Measurements from ENCODE around the gene MPHOSPH8. TPM values are rescaled to one million over a fixed set of nuclear protein-coding genes. Genes with fewer than 3 reads are reported as not detected.

Gene MPHOSPH8
- total and polyA plus RNA-seq, 2 of the 4 experiments (the other 2 are of a cell fraction), result 11.7 to 16.4 TPM

DNA sequence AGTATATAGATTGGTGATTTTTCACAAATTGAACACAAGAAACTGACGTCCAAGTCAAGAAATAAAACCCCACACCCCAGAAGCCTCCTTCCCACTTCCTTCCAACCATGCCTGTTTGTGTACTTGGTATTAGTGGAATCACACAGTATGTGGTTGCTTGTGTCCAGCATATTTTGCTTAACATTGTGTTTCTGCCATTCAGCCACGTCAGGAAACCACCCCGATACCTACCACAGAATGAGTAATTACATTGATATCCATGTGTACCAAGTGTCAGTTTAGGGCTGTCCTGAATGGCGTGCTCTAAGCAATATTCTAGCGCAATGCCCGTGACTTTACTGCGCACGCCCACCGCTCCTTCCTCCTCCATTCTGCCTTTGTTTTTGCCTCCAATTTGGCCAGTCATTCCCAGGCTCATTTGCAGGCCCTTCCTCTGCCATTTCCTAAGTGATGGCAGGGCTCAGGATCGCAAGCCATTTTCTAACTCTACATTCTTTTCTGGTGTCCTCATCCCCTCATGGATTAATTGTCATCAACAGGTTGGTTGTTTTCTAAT is 25.9 kb upstream of the MPHOSPH8 start:
- Histone ChIP-seq H2BK15ac (ENCODE audit: low read depth, low read length) (no peak overlapping the region), H4K5ac (ENCODE audit: low read depth, low read length) (no peak overlapping the region), H3K9ac (ENCODE audit: low read depth, low read length) (no peak overlapping the region), H3K14ac (replicated peaks; ENCODE audit: low read depth, low read length) (no peak overlapping the region), H3K36me3 (ENCODE audit: control insufficient read depth, insufficient read depth, low read length) (no peaks in the 10 kb centered on the region), H3K4me3 (ENCODE audit: insufficient read depth, low read depth, low read length) (no peak overlapping the region), H2AFZ (replicated peaks; ENCODE audit: low read length, poor library complexity) (no peak overlapping the region), H3K23ac (ENCODE audit: low read depth, low read length) (no peak overlapping the region), H4K20me1 (ENCODE audit: insufficient read depth, low read length) (no peaks in the 10 kb centered on the region), H3K56ac (ENCODE audit: extremely low read depth, insufficient read depth, low read length) (no peak overlapping the region), H2BK20ac (ENCODE audit: low read depth, low read length) (no peak overlapping the region), H3K18ac (ENCODE audit: low read depth, low read length) (no peak overlapping the region), H2AK9ac (replicated peaks; ENCODE audit: low read depth, low read length, poor library complexity) (no peak overlapping the region), H3K9me1 (ENCODE audit: insufficient read depth, low read length) (peaks cover 17% of the 10 kb centered on the region), H3K4me1 (ENCODE audit: control insufficient read depth, insufficient read depth, low read length) (no peaks in the 10 kb centered on the region), H3K9me3 (ENCODE audit: control insufficient read depth, insufficient read depth, low read length) (no peaks in the 10 kb centered on the region), H2BK5ac (ENCODE audit: low read depth, low read length, poor library complexity, severe bottlenecking) (no peak overlapping the region), H3K27me3 (ENCODE audit: control insufficient read depth, insufficient read depth, low read length) (no peaks in the 10 kb centered on the region), H4K91ac (ENCODE audit: insufficient read depth, low read depth, low read length) (no peak overlapping the region), H2AK5ac (ENCODE audit: low read depth, low read length) (no peak overlapping the region), H2BK120ac (ENCODE audit: low read depth, low read length) (no peak overlapping the region), H3K4ac (ENCODE audit: low read depth, low read length) (no peak overlapping the region), H3K27ac (ENCODE audit: insufficient read depth, low read length) (no peak overlapping the region), H3K4me2 (ENCODE audit: low read depth, low read length) (no peak overlapping the region), H4K8ac (ENCODE audit: low read depth in 2 of 2, low read length in 2 of 2) (no peak overlapping the region), H3K79me1 (ENCODE audit: low read depth in 1 of 2, low read length in 2 of 2) (peaks cover 11 to 19% of the 10 kb centered on the region in 2 experiments; a peak in 3 of 4 replicates)
- ChIA-PET POLR2A (ENCODE audit: unreplicated experiment) (no interaction called here), CTCF (no interaction called here)
- TF ChIP-seq BHLHE40 (IDR thresholded peaks at IDR 0.05; ENCODE audit: low read depth, low read length) (no peak), NFE2L2 (IDR thresholded peaks at IDR 0.05; ENCODE audit: low read depth, low read length) (no peak), FOS (IDR thresholded peaks at IDR 0.05; ENCODE audit: low read depth, low read length) (no peak), RAD21 (IDR thresholded peaks at IDR 0.05; ENCODE audit: low read length) (no peak), POLR2A (IDR thresholded peaks at IDR 0.05; ENCODE audit: low read depth, low read length) (no peak)
- intact Hi-C loops (cut with micrococcal nuclease), result no loop called here
- 98% methylated on average over 7 of the region's 10 CpGs; no CpG with 5 or more reads in 1 of the 2 experiments for WGBS, 2 experiments (ENCODE audit: extremely low coverage in 2 of 2, insufficient read length in 1 of 2)
- in situ Hi-C loops (cut with MboI; ENCODE audit: low sequenced_read_pairs), result no loop called here
- dilution Hi-C loops (cut with HindIII; ENCODE audit: low sequenced_read_pairs, unreplicated experiment), result no loop called here
- no peak for ATAC-seq (ENCODE audit: low read depth)
- DNase-seq, result no peak
- no TSS peak for BruUV-seq (replicated peaks)
